SK-N-SH (cell line): ENCODE measurements around the gene IL11. TPM values are rescaled to one million over a fixed set of nuclear protein-coding genes. Genes with fewer than 3 reads are reported as not detected.

Experiments
- CTCF ChIA-PET: fragments of 300-600, 350-600 bp; formaldehyde crosslinking; extraction: SDS; loops from one replicate; lab custom pipeline; 2021; lab: Yijun Ruan, JAX
- POLR2A ChIA-PET: fragments of 350-600 bp; sonication (Branson Sonifier 250); formaldehyde crosslinking; extraction: SDS; loops from one replicate; lab custom pipeline; 2020; ENCODE audit warnings: antibody characterized with exemption, inconsistent platforms; lab: Yijun Ruan, JAX
- DNase-seq: peaks from one replicate; pipeline ENCODE4 v3.0.0; 2012
- H2AFZ ChIP-seq: fragments of 200-600 bp; sonication (generic); 2 replicates; pipeline ENCODE4 v1.8.1; 2016; ENCODE audit warnings: antibody characterized with exemption, mild to moderate bottlenecking, low read depth
- H3F3A ChIP-seq: fragments of 200-600 bp; sonication (generic); replicated peaks from 2 replicates; pipeline ENCODE3; 2016; ENCODE audit warnings: antibody characterized with exemption, mild to moderate bottlenecking; ENCODE audit not compliant: insufficient read depth
- H3K27ac ChIP-seq, 2 experiments: fragments of 200-500 bp in 1 of 2; fragments of 200-600 bp in 1 of 2; sonication (Bioruptor generic) in 1 of 2; sonication (generic), shearing (Covaris generic) in 1 of 2; 2 replicates each; pipeline versions ENCODE4 v1.5.1 to v1.6.1; 2014 to 2016; ENCODE audit warnings: low read depth in 2 of 2, inconsistent platforms in 1 of 2, low read length in 1 of 2, mild to moderate bottlenecking in 1 of 2, mixed read lengths in 1 of 2
- H3K27me3 ChIP-seq: fragments of 200-600 bp; sonication (generic), shearing (Covaris generic); 2 replicates; pipeline ENCODE4 v1.6.1; 2016; ENCODE audit warnings: mixed run types; ENCODE audit not compliant: insufficient read depth
- H3K36me3 ChIP-seq, 2 experiments: fragments of 200-500 bp in 1 of 2; fragments of 200-600 bp in 1 of 2; sonication (Bioruptor generic) in 1 of 2; sonication (generic) in 1 of 2; replicated peaks in 1 of 2; 2 replicates each; pipeline versions ENCODE3 to v1.5.1; 2014 to 2016; ENCODE audit warnings: low read length in 1 of 2, mild to moderate bottlenecking in 1 of 2; ENCODE audit not compliant: insufficient read depth in 2 of 2, control insufficient read depth in 1 of 2
- H3K4me1 ChIP-seq, 2 experiments: fragments of 200-500 bp in 1 of 2; fragments of 200-600 bp in 1 of 2; sonication (Bioruptor generic) in 1 of 2; sonication (generic), shearing (Covaris generic) in 1 of 2; 2 replicates each; pipeline versions ENCODE4 v1.5.1 to v1.6.1; 2014 to 2016; ENCODE audit warnings: low read depth in 1 of 2, low read length in 1 of 2, mixed run types in 1 of 2; ENCODE audit not compliant: insufficient read depth in 2 of 2, control insufficient read depth in 1 of 2
- H3K4me2 ChIP-seq: fragments of 200-600 bp; sonication (generic), shearing (Covaris generic); 2 replicates; pipeline ENCODE4 v1.6.1; 2017; ENCODE audit warnings: mixed run types
- H3K4me3 ChIP-seq, 2 experiments: fragments of 200-500 bp in 1 of 2; fragments of 200-600 bp in 1 of 2; sonication (Bioruptor generic) in 1 of 2; sonication (generic), shearing (Covaris generic) in 1 of 2; 2 replicates each; pipeline versions ENCODE4 v1.5.1 to v1.8.1; 2014 to 2016; ENCODE audit warnings: low read depth in 2 of 2, inconsistent platforms in 1 of 2, low read length in 1 of 2, mild to moderate bottlenecking in 1 of 2, mixed read lengths in 1 of 2, moderate library complexity in 1 of 2
- H3K79me2 ChIP-seq: fragments of 200-600 bp; sonication (generic); 2 replicates; pipeline ENCODE4 v1.8.1; 2017; ENCODE audit warnings: mild to moderate bottlenecking; ENCODE audit not compliant: insufficient read depth
- H3K9ac ChIP-seq: fragments of 200-600 bp; sonication (generic); 2 replicates; pipeline ENCODE4 v1.6.1; 2017; ENCODE audit warnings: mixed run types
- H3K9me2 ChIP-seq: fragments of 200-600 bp; sonication (generic); 2 replicates; pipeline ENCODE4 v1.6.1; 2017; ENCODE audit warnings: mixed run types
- H3K9me3 ChIP-seq: fragments of 200-600 bp; sonication (generic); 2 replicates; pipeline ENCODE4 v1.6.1; 2017; ENCODE audit warnings: mixed run types, mild to moderate bottlenecking, moderate library complexity
- H4K20me1 ChIP-seq: fragments of 200-600 bp; sonication (generic); 2 replicates; pipeline ENCODE4 v1.6.1; 2017; ENCODE audit warnings: mild to moderate bottlenecking, mixed run types; ENCODE audit not compliant: insufficient read depth
- CHD2 ChIP-seq: fragments of 150-350 bp; IDR thresholded peaks from 2 replicates; pipeline ENCODE4 v1.6.1; 2018; ENCODE audit warnings: low read length; ENCODE audit not compliant: partially characterized antibody
- CTCF ChIP-seq: fragments of 200-600 bp; sonication (generic); IDR thresholded peaks from 2 replicates; pipeline ENCODE4 v1.6.1; 2017; ENCODE audit warnings: antibody characterized with exemption, mild to moderate bottlenecking, moderate library complexity
- ELF1 ChIP-seq: IDR thresholded peaks from 2 replicates; pipeline ENCODE4 v1.4.0; 2012
- FOSL2 ChIP-seq: IDR thresholded peaks from 2 replicates; pipeline ENCODE4 v1.4.0; 2012; ENCODE audit warnings: low read depth, mild to moderate bottlenecking, moderate library complexity, borderline replicate concordance
- FOXJ3 ChIP-seq: sonication (generic); formaldehyde crosslinking; IDR thresholded peaks from 2 replicates; pipeline ENCODE4 v1.5.1; 2020; ENCODE audit warnings: mild to moderate bottlenecking, missing genetic modification reagents
- JUND ChIP-seq: IDR thresholded peaks from 2 replicates; pipeline ENCODE4 v1.4.0; 2012
- MAX ChIP-seq: IDR thresholded peaks from 2 replicates; pipeline ENCODE4 v1.4.0; 2012; ENCODE audit warnings: low read depth
- MXI1 ChIP-seq: IDR thresholded peaks from 2 replicates; pipeline ENCODE4 v1.6.1; 2012; ENCODE audit warnings: mild to moderate bottlenecking, low read depth, low read length, improper control_type of control experiment
- POLR2AphosphoS5 ChIP-seq: IDR thresholded peaks from 2 replicates; pipeline ENCODE4 v1.6.1; 2012; ENCODE audit warnings: low read depth, low read length
- RCOR1 ChIP-seq: fragments of 150-350 bp; IDR thresholded peaks from 2 replicates; pipeline ENCODE4 v1.6.1; 2017; ENCODE audit warnings: antibody characterized with exemption, low read length
- REST ChIP-seq: IDR thresholded peaks from 2 replicates; pipeline ENCODE4 v1.6.1; 2012; ENCODE audit warnings: mild to moderate bottlenecking, low read depth, low read length, moderate library complexity
- RFX5 ChIP-seq: IDR thresholded peaks from 2 replicates; pipeline ENCODE4 v1.6.1; 2012; ENCODE audit warnings: mild to moderate bottlenecking, improper control_type of control experiment, low read length
- TAF1 ChIP-seq: IDR thresholded peaks from 2 replicates; pipeline ENCODE4 v1.6.1; 2012; ENCODE audit warnings: low read depth, mild to moderate bottlenecking, low read length, moderate library complexity, borderline replicate concordance
- TCF12 ChIP-seq: IDR thresholded peaks from 2 replicates; pipeline ENCODE4 v1.4.0; 2012
- TEAD4 ChIP-seq: IDR thresholded peaks from 2 replicates; pipeline ENCODE4 v1.4.0; 2012; ENCODE audit warnings: mild to moderate bottlenecking, borderline replicate concordance; ENCODE audit not compliant: insufficient read depth
- USF2 ChIP-seq: fragments of 150-350 bp; IDR thresholded peaks from 2 replicates; pipeline ENCODE4 v1.6.1; 2017; ENCODE audit warnings: antibody characterized with exemption, low read length, low read depth, borderline replicate concordance
- ZBTB33 ChIP-seq: IDR thresholded peaks from 2 replicates; pipeline ENCODE4 v1.4.0; 2012; ENCODE audit warnings: low read depth, borderline replicate concordance
- WGBS: methylation state at CpG from one replicate; pipeline ENCODE4 v1.1.6; 2017; ENCODE audit warnings: low lambda C conversion rate; 5-methylcytosine and 5-hydroxymethylcytosine counted together
- polyA plus RNA-seq, 3 experiments: library from polyadenylated mRNA; depleted of rRNA; stranded (reverse); fragments of >200 nt; gene quantifications; 2 replicates each; pipeline ENCODE4 v1.2.3, GENCODE V29; 2012

The IL11 gene
- polyA plus RNA-seq (2012; rRNA removed) = 13.2 and 16.1 TPM in 2 replicates
- 8.4 and 11.0 TPM in 2 replicates for polyA plus RNA-seq (2012; cell fraction: cytosol; rRNA removed)
- 22.6 and 33.5 TPM in 2 replicates for polyA plus RNA-seq (2012; cell fraction: nucleus; rRNA removed)

GRCh38 chr19:55370305-55370988, at the start of gene IL11:
Gene IL11 (minus strand): TSS chr19:55370463. CDS start chr19:55370310, 153 bp downstream.
- peaks cover 0 to 4% of the 10 kb centered on the region in 2 experiments for H3K36me3 ChIP-seq
- peak within 1 kb of the TSS; percentile 87 for H2AFZ ChIP-seq
- H3K27me3 ChIP-seq = no peaks in the 10 kb centered on the region
- H3K4me2 ChIP-seq = peak within 1 kb of the TSS; percentile 97
- H3K4me1 ChIP-seq = peaks cover 26 to 28% of the 10 kb centered on the region in 2 experiments; a peak in 3 of 4 replicates
- peak within 1 kb of the TSS; percentile 57 to 79 for H3K4me3 ChIP-seq
- H4K20me1 ChIP-seq = no peaks in the 10 kb centered on the region
- H3K79me2 ChIP-seq = peaks cover 14% of the 10 kb centered on the region
- ChIA-PET CTCF (interaction anchor here (1.7 to 2.5 kb wide), 2 partner anchors 13 to 78 kb away, joined by 6 to 8 read pairs; partner anchors contain the start of gene TMEM238), POLR2A (interaction anchor here (0.6 to 2.8 kb wide), 2 partner anchors 27 to 37 kb away, joined by 4 to 14 read pairs; partner anchors contain the start of gene UBE2S)
- peak within 1 kb of the TSS; percentile 92 for H3K9ac ChIP-seq
- H3K9me2 ChIP-seq = no peaks in the 10 kb centered on the region
- no peaks in the 10 kb centered on the region for H3K9me3 ChIP-seq
- DNase-seq = no peak
- WGBS = 8% methylated on average over 32 of the region's 32 CpGs
- peak within 1 kb of the TSS; percentile 11 to 88; a peak in 3 of 4 replicates for H3K27ac ChIP-seq
- peaks cover 20% of the 10 kb centered on the region for H3F3A ChIP-seq
- TF ChIP-seq POLR2AphosphoS5 (peak; percentile 41; the same call in 1 of the 2 replicates), USF2 (no peak), TEAD4 (no peak), TAF1 (no peak), TCF12 (no peak), JUND (peak; percentile 7; the same call in 1 of the 2 replicates), RCOR1 (no peak), FOSL2 (peak; percentile 47; the same call in 1 of the 2 replicates), MAX (peak; percentile 49; the same call in 1 of the 2 replicates), FOXJ3 (no peak), CHD2 (no peak)

GRCh38 chr19:55419624-55420236, 49.5 kb upstream of the IL11 start:
- CTCF ChIA-PET = interaction anchor here (0.8 to 3.4 kb wide), 9 partner anchors 8 to 278 kb away, joined by 3 to 63 read pairs (median 12); no protein-coding TSS in a partner anchor
- H3K4me1 ChIP-seq = no peaks in the 10 kb centered on the region
- H3K27me3 ChIP-seq = no peaks in the 10 kb centered on the region
- no peaks in the 10 kb centered on the region for H4K20me1 ChIP-seq
- no peak overlapping the region for H3K4me3 ChIP-seq
- H3K36me3 ChIP-seq = no peaks in the 10 kb centered on the region
- DNase-seq = no peak
- no peaks in the 10 kb centered on the region for H3K79me2 ChIP-seq
- no peak overlapping the region for H3K9ac ChIP-seq
- H3K4me2 ChIP-seq = no peak overlapping the region
- H3F3A ChIP-seq = peaks cover 5% of the 10 kb centered on the region
- no peaks in the 10 kb centered on the region for H3K9me3 ChIP-seq
- POLR2A ChIA-PET = interaction anchor here (1.3 kb wide), 1 partner anchor 13 kb away, joined by 7 read pairs; the partner anchor contains the start of gene UBE2S
- 39% methylated on average over 3 of the region's 5 CpGs for WGBS
- H3K9me2 ChIP-seq = no peaks in the 10 kb centered on the region
- H2AFZ ChIP-seq = no peak overlapping the region
- no peak overlapping the region for H3K27ac ChIP-seq
- no peak for TF ChIP-seq ELF1
- TF ChIP-seq MXI1 = no peak
- no peak for TF ChIP-seq REST
- no peak for TF ChIP-seq RFX5
- no peak for TF ChIP-seq MAX
- TF ChIP-seq CTCF = no peak
- no peak for TF ChIP-seq ZBTB33
